Left ventricle myocardium inferior (tissue), 1 donor: Measurements from ENCODE around the gene PCDHGB2. TPM values are rescaled to one million over a fixed set of nuclear protein-coding genes. Genes with fewer than 3 reads are reported as not detected.
"Not testable (repeated sequence)": the region's sequence is repeated elsewhere in the genome, so short reads cannot be mapped to it uniquely, and the experiment has no call there.

Source experiments
- DNase-seq: peaks from one replicate; pipeline ENCODE4 v3.0.0-alpha.2; 2020
- H3K27ac ChIP-seq: fragments of 200-600 bp; replicated peaks from 2 replicates; pipeline ENCODE4 v1.8.0; 2021
- H3K27me3 ChIP-seq: fragments of 200-600 bp; 2 replicates; pipeline ENCODE4 v1.8.0; 2021; ENCODE audit warnings: low read depth
- H3K36me3 ChIP-seq: fragments of 200-600 bp; 2 replicates; pipeline ENCODE4 v1.8.0; 2021
- H3K4me1 ChIP-seq: fragments of 200-600 bp; 2 replicates; pipeline ENCODE4 v1.8.0; 2021
- H3K4me3 ChIP-seq: fragments of 200-600 bp; 2 replicates; pipeline ENCODE4 v1.8.0; 2021; ENCODE audit warnings: mild to moderate bottlenecking, moderate library complexity
- H3K9me3 ChIP-seq: fragments of 200-600 bp; replicated peaks from 2 replicates; pipeline ENCODE4 v1.8.0; 2021
- intact Hi-C: fragments of 100-400 bp; cut with micrococcal nuclease; formaldehyde crosslinking; loops from one replicate; pipeline ENCODE4 v1.11.0; 2022
- long read RNA-seq: library from polyadenylated mRNA; unstranded; transcript quantifications from one replicate; pipeline ENCODE4 v2.0.0, GENCODE V29; 2021
- total RNA-seq: library from RNA; stranded (reverse); fragmentation: NEBNext Ultra II Directional; extraction: Animal tissue kit (Norgen Biotek cat#: 25700); gene quantifications from one replicate; pipeline ENCODE4 v1.2.1, GENCODE V29; 2021
- TF ChIP-seq, protein P1 (sequence below): fragments of 200-600 bp; IDR thresholded peaks from 2 replicates; pipeline ENCODE4 v1.8.0; 2021; ENCODE audit warnings: antibody characterized with exemption, mild to moderate bottlenecking, borderline replicate concordance
- donor health status: DM: no; HTN: yes; CAD: no; lungs with severe emphysema.

Gene PCDHGB2
- total RNA-seq = 8.8 TPM
- long read RNA-seq = 0 reads

DNA sequence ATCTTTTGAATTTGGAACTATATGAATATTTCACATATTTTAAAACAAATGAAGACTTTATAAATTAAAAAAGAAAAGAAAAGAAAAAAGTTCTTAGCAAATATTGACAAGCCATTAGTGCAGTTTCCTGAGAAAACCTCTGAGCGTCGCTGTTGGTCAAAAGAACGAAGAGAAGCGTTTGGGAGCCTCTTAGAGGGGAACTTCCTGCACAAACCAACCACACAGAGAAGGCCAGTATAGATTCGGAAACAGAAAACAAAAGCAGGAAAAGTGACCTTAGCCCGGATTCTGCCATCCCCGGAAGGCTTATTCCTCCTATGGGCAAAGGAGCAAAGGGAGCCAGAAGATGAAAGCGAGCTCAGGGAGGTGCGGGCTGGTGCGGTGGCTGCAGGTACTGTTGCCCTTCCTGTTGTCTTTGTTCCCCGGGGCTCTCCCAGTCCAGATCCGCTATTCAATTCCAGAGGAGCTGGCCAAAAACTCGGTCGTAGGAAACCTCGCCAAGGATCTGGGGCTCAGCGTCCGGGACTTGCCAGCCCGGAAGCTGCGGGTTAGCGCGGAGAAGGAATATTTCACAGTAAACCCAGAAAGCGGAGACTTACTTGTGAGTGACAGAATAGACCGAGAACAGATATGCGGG is at the start of gene PCDHGB2:
PCDHGB2 (plus strand) TSS at position 205 of the 637 bp plus-strand sequence; CDS start at position 347, 142 bp downstream.
- no peaks in the 10 kb centered on the region for H3K27me3 ChIP-seq
- peak within 1 kb of the TSS; percentile 59 for H3K27ac ChIP-seq
- peak within 1 kb of the TSS; percentile 53 for H3K4me3 ChIP-seq
- intact Hi-C loops = no loop called here
- H3K36me3 ChIP-seq = peaks cover 31% of the 10 kb centered on the region
- TF ChIP-seq, protein P1, sequence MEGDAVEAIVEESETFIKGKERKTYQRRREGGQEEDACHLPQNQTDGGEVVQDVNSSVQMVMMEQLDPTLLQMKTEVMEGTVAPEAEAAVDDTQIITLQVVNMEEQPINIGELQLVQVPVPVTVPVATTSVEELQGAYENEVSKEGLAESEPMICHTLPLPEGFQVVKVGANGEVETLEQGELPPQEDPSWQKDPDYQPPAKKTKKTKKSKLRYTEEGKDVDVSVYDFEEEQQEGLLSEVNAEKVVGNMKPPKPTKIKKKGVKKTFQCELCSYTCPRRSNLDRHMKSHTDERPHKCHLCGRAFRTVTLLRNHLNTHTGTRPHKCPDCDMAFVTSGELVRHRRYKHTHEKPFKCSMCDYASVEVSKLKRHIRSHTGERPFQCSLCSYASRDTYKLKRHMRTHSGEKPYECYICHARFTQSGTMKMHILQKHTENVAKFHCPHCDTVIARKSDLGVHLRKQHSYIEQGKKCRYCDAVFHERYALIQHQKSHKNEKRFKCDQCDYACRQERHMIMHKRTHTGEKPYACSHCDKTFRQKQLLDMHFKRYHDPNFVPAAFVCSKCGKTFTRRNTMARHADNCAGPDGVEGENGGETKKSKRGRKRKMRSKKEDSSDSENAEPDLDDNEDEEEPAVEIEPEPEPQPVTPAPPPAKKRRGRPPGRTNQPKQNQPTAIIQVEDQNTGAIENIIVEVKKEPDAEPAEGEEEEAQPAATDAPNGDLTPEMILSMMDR = peak; percentile 64
- H3K4me1 ChIP-seq = peaks cover 52% of the 10 kb centered on the region
- DNase-seq = no peak
- peaks cover 99% of the 10 kb centered on the region for H3K9me3 ChIP-seq

GRCh38 chr5:141313711-141314110 is 46.1 kb upstream of the PCDHGB2 start:
- intact Hi-C loops = no loop called here
- TF ChIP-seq, protein P1 = no peak
- no peaks in the 10 kb centered on the region for H3K27me3 ChIP-seq

DNA sequence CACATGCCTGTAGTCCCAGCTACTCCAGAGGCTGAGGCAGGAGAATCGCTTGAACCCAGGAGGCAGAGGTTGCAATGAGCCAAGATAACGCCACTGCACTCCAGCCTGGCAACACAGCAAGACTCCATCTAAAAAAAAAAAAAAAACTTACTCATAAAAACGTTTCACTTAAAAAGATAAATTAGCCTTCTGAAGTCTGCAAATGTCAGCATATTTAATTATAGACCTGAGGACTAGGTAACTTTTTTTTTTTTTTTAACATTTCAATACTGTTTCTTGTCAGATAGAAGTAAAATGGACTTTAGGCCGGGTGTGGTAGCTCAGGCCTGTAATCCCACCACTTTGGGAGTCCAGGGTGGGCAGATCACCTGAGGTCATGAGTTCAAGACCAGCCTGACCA is 42.8 kb upstream of the PCDHGB2 start:
- H3K9me3 ChIP-seq = peaks cover 89% of the 10 kb centered on the region
- H3K4me1 ChIP-seq = peaks cover 33% of the 10 kb centered on the region
- intact Hi-C loops, H3K27ac ChIP-seq, H3K27me3 ChIP-seq, DNase-seq, H3K4me3 ChIP-seq: not testable (repeated sequence)
- H3K36me3 ChIP-seq = peaks cover 69% of the 10 kb centered on the region

More at GRCh38 chr5:141313711-141314110, 46.1 kb upstream of the PCDHGB2 start:
- peaks cover 61% of the 10 kb centered on the region for H3K36me3 ChIP-seq
- H3K9me3 ChIP-seq = peaks cover 100% of the 10 kb centered on the region
- no peak for DNase-seq
- H3K4me3 ChIP-seq = no peak overlapping the region
- no peak overlapping the region for H3K27ac ChIP-seq
- peaks cover 9% of the 10 kb centered on the region for H3K4me1 ChIP-seq

GRCh38 chr5:141319202-141319601 is 40.6 kb upstream of the PCDHGB2 start:
- Histone ChIP-seq H3K4me1 (peaks cover 33% of the 10 kb centered on the region), H3K4me3 (peak overlapping the region; percentile 74), H3K27ac (peak overlapping the region; percentile 91), H3K36me3 (peaks cover 52% of the 10 kb centered on the region), H3K27me3 (no peaks in the 10 kb centered on the region), H3K9me3 (peaks cover 73% of the 10 kb centered on the region)
- intact Hi-C loops = no loop called here
- no peak for DNase-seq
- TF ChIP-seq, protein P1 = no peak

DNA sequence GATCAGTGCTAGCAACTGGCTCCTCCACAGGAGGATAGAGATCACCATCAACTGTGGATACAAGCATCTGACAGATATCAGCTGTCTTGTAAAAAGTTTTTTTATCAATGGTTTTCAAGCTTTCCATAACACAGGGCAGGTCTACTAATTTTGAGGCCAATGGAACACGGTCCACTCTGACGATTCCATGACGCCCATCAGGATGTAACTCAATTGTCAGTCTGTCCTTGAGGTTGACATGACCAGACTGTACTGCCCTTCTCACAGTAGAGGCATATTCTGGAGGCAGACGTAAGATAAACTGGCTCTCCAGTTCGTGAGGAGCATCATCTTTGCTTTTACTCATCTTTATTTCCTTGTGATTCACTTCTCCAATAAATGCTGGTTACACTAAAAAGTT is 40.1 kb upstream of the PCDHGB2 start:
- TF ChIP-seq, protein P1 = no peak
- intact Hi-C loops = no loop called here
- DNase-seq = no peak
- Histone ChIP-seq H3K27me3 (no peaks in the 10 kb centered on the region), H3K36me3 (peaks cover 52% of the 10 kb centered on the region), H3K4me3 (peak overlapping the region; percentile 74), H3K9me3 (peaks cover 68% of the 10 kb centered on the region), H3K4me1 (peaks cover 33% of the 10 kb centered on the region), H3K27ac (peak overlapping the region; percentile 91)
